ENCODE results near the gene ALG9. TPM values are rescaled to one million over a fixed set of nuclear protein-coding genes. Genes with fewer than 3 reads are reported as not detected.

ALG9 gene
- total RNA-seq, 1 experiment from 2014 or later, result 28.8 TPM

- ChIA-PET POLR2A (interaction anchor here (0.6 to 1.7 kb wide), 3 partner anchors 13 to 78 kb away, joined by 3 to 4 read pairs (median 4); no protein-coding TSS in a partner anchor), CTCF (interaction anchor here (0.9 to 2.2 kb wide), 6 partner anchors 12 to 390 kb away, joined by 3 to 8 read pairs (median 4); no protein-coding TSS in a partner anchor)
- DNase-seq (ENCODE audit: unreplicated experiment), result peak; percentile 70
- H3K4me1 Mint-ChIP-seq (ENCODE audit: insufficient read depth, unreplicated experiment), result no peaks in the 10 kb centered on the region
- no peaks in the 10 kb centered on the region for H3K27me3 Mint-ChIP-seq (ENCODE audit: insufficient read depth, unreplicated experiment)
- no TSS peak for BruUV-seq (replicated peaks)
- TF ChIP-seq, protein P1, sequence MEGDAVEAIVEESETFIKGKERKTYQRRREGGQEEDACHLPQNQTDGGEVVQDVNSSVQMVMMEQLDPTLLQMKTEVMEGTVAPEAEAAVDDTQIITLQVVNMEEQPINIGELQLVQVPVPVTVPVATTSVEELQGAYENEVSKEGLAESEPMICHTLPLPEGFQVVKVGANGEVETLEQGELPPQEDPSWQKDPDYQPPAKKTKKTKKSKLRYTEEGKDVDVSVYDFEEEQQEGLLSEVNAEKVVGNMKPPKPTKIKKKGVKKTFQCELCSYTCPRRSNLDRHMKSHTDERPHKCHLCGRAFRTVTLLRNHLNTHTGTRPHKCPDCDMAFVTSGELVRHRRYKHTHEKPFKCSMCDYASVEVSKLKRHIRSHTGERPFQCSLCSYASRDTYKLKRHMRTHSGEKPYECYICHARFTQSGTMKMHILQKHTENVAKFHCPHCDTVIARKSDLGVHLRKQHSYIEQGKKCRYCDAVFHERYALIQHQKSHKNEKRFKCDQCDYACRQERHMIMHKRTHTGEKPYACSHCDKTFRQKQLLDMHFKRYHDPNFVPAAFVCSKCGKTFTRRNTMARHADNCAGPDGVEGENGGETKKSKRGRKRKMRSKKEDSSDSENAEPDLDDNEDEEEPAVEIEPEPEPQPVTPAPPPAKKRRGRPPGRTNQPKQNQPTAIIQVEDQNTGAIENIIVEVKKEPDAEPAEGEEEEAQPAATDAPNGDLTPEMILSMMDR (IDR thresholded peaks at IDR 0.05; ENCODE audit: unreplicated experiment), result no peak
- intact Hi-C loops (cut with micrococcal nuclease), result no loop called here
- H3K27ac Mint-ChIP-seq (ENCODE audit: low read depth, unreplicated experiment), result no peak overlapping the region
- no peak overlapping the region for H3K4me3 Mint-ChIP-seq (ENCODE audit: unreplicated experiment)
- no peaks in the 10 kb centered on the region for H3K9me3 Mint-ChIP-seq (ENCODE audit: unreplicated experiment)
- peaks cover 51% of the 10 kb centered on the region for H3K36me3 Mint-ChIP-seq (ENCODE audit: insufficient read depth, unreplicated experiment)
Measured at GRCh38 chr11:111845276-111846028, 25.9 kb downstream of the ALG9 start.

DNA sequence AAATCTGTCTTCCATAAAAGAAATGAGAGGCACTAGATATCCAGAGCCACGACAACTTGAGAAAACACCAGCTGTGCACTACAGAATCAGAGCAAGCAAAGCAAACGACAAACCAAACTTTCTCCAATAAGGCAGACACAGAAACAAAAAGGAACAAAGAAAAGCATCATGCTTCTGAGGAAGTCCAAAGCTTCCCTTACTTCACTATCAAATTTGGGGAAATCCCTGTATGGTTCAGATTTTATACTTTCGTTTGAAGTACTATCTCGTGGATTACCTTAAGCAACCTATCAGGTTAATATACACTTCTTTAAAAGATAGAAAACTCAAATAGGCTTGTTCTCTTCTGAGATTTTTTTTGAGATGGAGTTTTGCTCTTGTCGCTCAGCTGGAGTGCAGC lies 27.7 kb downstream of the ALG9 start:
- no peak overlapping the region for H3K27ac Mint-ChIP-seq (ENCODE audit: low read depth, unreplicated experiment)
- H3K9me3 Mint-ChIP-seq (ENCODE audit: unreplicated experiment), result no peaks in the 10 kb centered on the region
- BruUV-seq (replicated peaks), result no TSS peak
- ChIA-PET CTCF (interaction anchor here (0.6 to 3.7 kb wide), 7 partner anchors 22 to 1162 kb away, joined by 4 to 23 read pairs (median 5); no protein-coding TSS in a partner anchor), POLR2A (interaction anchor here (0.9 kb wide), 1 partner anchor 11 kb away, joined by 3 read pairs; no protein-coding TSS in a partner anchor)
- intact Hi-C loops (cut with micrococcal nuclease), result no loop called here
- TF ChIP-seq, protein P1 (IDR thresholded peaks at IDR 0.05; ENCODE audit: unreplicated experiment), result no peak
- H3K4me1 Mint-ChIP-seq (ENCODE audit: insufficient read depth, unreplicated experiment), result no peaks in the 10 kb centered on the region
- no peaks in the 10 kb centered on the region for H3K27me3 Mint-ChIP-seq (ENCODE audit: insufficient read depth, unreplicated experiment)
- no peak overlapping the region for H3K4me3 Mint-ChIP-seq (ENCODE audit: unreplicated experiment)
- no peak for DNase-seq (ENCODE audit: unreplicated experiment)
- peaks cover 48% of the 10 kb centered on the region for H3K36me3 Mint-ChIP-seq (ENCODE audit: insufficient read depth, unreplicated experiment)

DNA sequence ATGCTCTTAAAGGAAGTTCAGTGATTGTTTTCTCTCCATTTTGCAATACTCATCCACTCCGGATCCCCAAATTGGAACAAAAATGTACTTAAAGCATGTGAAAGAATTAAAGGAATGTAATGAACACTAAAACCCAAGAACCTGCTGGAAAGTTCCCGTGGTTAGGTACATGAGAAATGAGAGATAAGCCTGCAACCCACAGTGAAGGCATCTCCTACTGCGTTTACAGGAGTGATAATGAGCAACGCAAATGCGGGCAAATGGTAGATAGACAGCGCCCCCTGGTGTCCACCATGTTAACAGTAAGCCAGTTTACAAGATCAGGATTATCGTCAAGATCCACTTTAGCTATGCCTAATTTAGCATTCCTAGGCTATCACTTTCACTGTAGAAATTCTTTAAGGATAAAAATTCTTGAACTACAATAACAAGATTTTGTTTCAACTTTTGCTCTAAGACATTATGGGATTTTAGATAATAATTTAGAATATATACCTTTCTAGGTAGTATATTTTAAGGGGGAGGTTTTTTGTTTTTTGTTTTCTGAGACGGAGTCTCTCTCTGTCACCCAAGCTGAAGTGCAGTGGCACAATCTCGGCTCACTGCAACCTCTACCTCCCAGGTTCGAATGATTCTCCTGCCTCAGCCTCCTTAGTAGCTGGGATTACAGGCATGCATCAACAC lies 29.9 kb downstream of the ALG9 start:
- H3K9me3 Mint-ChIP-seq (ENCODE audit: unreplicated experiment), result no peaks in the 10 kb centered on the region
- peaks cover 45% of the 10 kb centered on the region for H3K36me3 Mint-ChIP-seq (ENCODE audit: insufficient read depth, unreplicated experiment)
- TF ChIP-seq, protein P1 (IDR thresholded peaks at IDR 0.05; ENCODE audit: unreplicated experiment), result peak; percentile 79
- H3K4me1 Mint-ChIP-seq (ENCODE audit: insufficient read depth, unreplicated experiment), result no peaks in the 10 kb centered on the region
- ChIA-PET POLR2A (interaction anchor here (0.6 to 1.4 kb wide), 6 partner anchors 13 to 474 kb away, joined by 3 to 5 read pairs (median 4); partner anchors contain the start of gene SIK2), CTCF (interaction anchor here (0.5 to 3.7 kb wide), 34 partner anchors 8 to 1436 kb away, joined by 3 to 23 read pairs (median 4); no protein-coding TSS in a partner anchor)
- intact Hi-C loops (cut with micrococcal nuclease), result loop anchor here (1.0 to 2.0 kb wide), 5 partner anchors 65 to 387 kb away; partner anchors contain the start of gene SIK2
- BruUV-seq (replicated peaks), result no TSS peak
- H3K4me3 Mint-ChIP-seq (ENCODE audit: unreplicated experiment), result no peak overlapping the region
- no peaks in the 10 kb centered on the region for H3K27me3 Mint-ChIP-seq (ENCODE audit: insufficient read depth, unreplicated experiment)
- peak; percentile 82 for DNase-seq (ENCODE audit: unreplicated experiment)
- H3K27ac Mint-ChIP-seq (ENCODE audit: low read depth, unreplicated experiment), result no peak overlapping the region

DNA sequence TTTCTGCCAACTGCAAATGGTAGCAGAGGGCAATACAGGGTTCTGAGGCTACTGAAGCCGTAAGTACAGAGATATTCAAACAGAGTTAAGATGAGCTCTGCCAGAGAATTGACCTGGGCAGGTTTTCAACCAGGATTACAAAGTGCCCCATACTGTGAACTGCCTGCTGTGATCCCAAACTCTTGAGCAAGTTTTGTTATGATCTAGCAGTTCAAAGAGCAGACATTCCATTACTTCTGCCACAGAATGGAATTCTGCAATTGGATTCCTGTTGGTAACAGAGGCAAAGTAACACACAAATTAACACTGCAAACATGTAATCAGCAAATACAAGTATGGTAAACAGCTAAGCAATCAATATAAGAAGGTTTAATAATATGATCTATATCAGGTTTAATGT lies 31.2 kb downstream of the ALG9 start:
- BruUV-seq (replicated peaks), result no TSS peak
- TF ChIP-seq, protein P1 (IDR thresholded peaks at IDR 0.05; ENCODE audit: unreplicated experiment), result no peak
- POLR2A ChIA-PET, result interaction anchor here (0.7 to 1.0 kb wide), 2 partner anchors 73 to 249 kb away, joined by 3 to 5 read pairs; no protein-coding TSS in a partner anchor
- no peaks in the 10 kb centered on the region for H3K27me3 Mint-ChIP-seq (ENCODE audit: insufficient read depth, unreplicated experiment)
- CTCF ChIA-PET, result interaction anchor here (0.7 to 3.7 kb wide), 11 partner anchors 10 to 367 kb away, joined by 3 to 23 read pairs (median 4); no protein-coding TSS in a partner anchor
- intact Hi-C loops (cut with micrococcal nuclease), result loop anchor here (2.0 kb wide), 2 partner anchors 63 to 385 kb away; no protein-coding TSS in a partner anchor
- H3K36me3 Mint-ChIP-seq (ENCODE audit: insufficient read depth, unreplicated experiment), result peaks cover 51% of the 10 kb centered on the region
- H3K4me1 Mint-ChIP-seq (ENCODE audit: insufficient read depth, unreplicated experiment), result no peaks in the 10 kb centered on the region
- no peak overlapping the region for H3K4me3 Mint-ChIP-seq (ENCODE audit: unreplicated experiment)
- no peak for DNase-seq (ENCODE audit: unreplicated experiment)
- no peaks in the 10 kb centered on the region for H3K9me3 Mint-ChIP-seq (ENCODE audit: unreplicated experiment)
- H3K27ac Mint-ChIP-seq (ENCODE audit: low read depth, unreplicated experiment), result no peak overlapping the region
